GM19395 (cell line): Measurements from ENCODE around the gene OBSL1.
A peak's percentile ranks its signal among the peaks of the same experiment; 100 is the strongest.

ENCODE experiments used
- ATAC-seq: cut with Tn5 transposase; IDR thresholded peaks from one replicate; pipeline ENCODE4 v1.9.1; 2021; ENCODE audit warnings: mild to moderate bottlenecking, moderate library complexity; ENCODE audit not compliant: unreplicated experiment

OBSL1 gene

GRCh38 chr2:219536967-219537366, 34.4 kb downstream of the OBSL1 start:
- no peak for ATAC-seq

- ATAC-seq: no peak
These were observed 34.9 kb downstream of the OBSL1 start for GRCh38 chr2:219536425-219536824.

GRCh38 chr2:219533930-219534661, 37.2 kb downstream of the OBSL1 start:
- no peak for ATAC-seq

- ATAC-seq: no peak
These were observed 39.0 kb downstream of the OBSL1 start for GRCh38 chr2:219532378-219532649.

- ATAC-seq: no peak
These were observed 39.5 kb downstream of the OBSL1 start for GRCh38 chr2:219531639-219532377.

GRCh38 chr2:219530048-219530963, 41.0 kb downstream of the OBSL1 start:
- peak; percentile 90 for ATAC-seq

- no peak for ATAC-seq
These were observed 43.9 kb downstream of the OBSL1 start for GRCh38 chr2:219527472-219527871.

- ATAC-seq: no peak
These were observed 44.3 kb downstream of the OBSL1 start for GRCh38 chr2:219527076-219527394.

- ATAC-seq: no peak
These were observed 44.8 kb downstream of the OBSL1 start for GRCh38 chr2:219526320-219527075.

- ATAC-seq: no peak
These were observed 45.7 kb downstream of the OBSL1 start for GRCh38 chr2:219525533-219526232.

- no peak for ATAC-seq
These were observed 46.5 kb downstream of the OBSL1 start for GRCh38 chr2:219524817-219525216.

GRCh38 chr2:219523031-219523671, 48.2 kb downstream of the OBSL1 start:
- ATAC-seq: no peak

- ATAC-seq: no peak
These were observed 49.0 kb downstream of the OBSL1 start for GRCh38 chr2:219522111-219523030.

- no peak for ATAC-seq
These were observed 50.1 kb downstream of the OBSL1 start for GRCh38 chr2:219521066-219521880.

- ATAC-seq: no peak
These were observed 51.3 kb downstream of the OBSL1 start for GRCh38 chr2:219520079-219520478.

GRCh38 chr2:219519526-219519916, 51.8 kb downstream of the OBSL1 start:
- ATAC-seq: no peak

- ATAC-seq: no peak
These were observed 53.2 kb downstream of the OBSL1 start for GRCh38 chr2:219517954-219518778.
